Esophagus squamous epithelium (tissue), 5 donors: Measurements from ENCODE around the gene MINDY4. TPM values are rescaled to one million over a fixed set of nuclear protein-coding genes. Genes with fewer than 3 reads are reported as not detected.

Experiments used
- DNase-seq: peaks from one replicate; lab custom pipeline; 2025; lab: John Stamatoyannopoulos, UW
- H3K27ac ChIP-seq, 4 donors: fragments of 200-600 bp; sonication (generic); one replicate each; pipeline ENCODE4 v1.5.1; 2016 to 2019; ENCODE audit warnings: mild to moderate bottlenecking in 1 of 4
- H3K27me3 ChIP-seq, 4 donors: fragments of 200-600 bp; sonication (generic); 1 replicate in 3 of 4; 2 replicates in 1 of 4; pipeline versions ENCODE4 v1.5.1 to v1.6.0; 2017 to 2021; ENCODE audit warnings: antibody characterized with exemption in 1 of 4
- H3K36me3 ChIP-seq, 3 donors: fragments of 200-600 bp; sonication (generic); one replicate each; pipeline ENCODE4 v1.5.1; 2016 to 2019
- H3K4me1 ChIP-seq, 3 donors: fragments of 200-600 bp; sonication (generic); one replicate each; pipeline ENCODE4 v1.5.1; 2017 to 2019
- H3K4me3 ChIP-seq, 4 donors: fragments of 200-600 bp; sonication (generic); 1 replicate in 3 of 4; 2 replicates in 1 of 4; pipeline ENCODE4 v1.5.1; 2016 to 2019; ENCODE audit warnings: mild to moderate bottlenecking in 2 of 4, moderate library complexity in 1 of 4
- H3K9me3 ChIP-seq, 3 donors: fragments of 200-600 bp; sonication (generic); one replicate each; pipeline ENCODE4 v1.5.1; 2016 to 2019
- CTCF ChIP-seq, 6 experiments: fragments of 450-650 bp in 4 of 6; fragments of 200-600 bp in 2 of 6; sonication (generic) in 2 of 6; IDR thresholded peaks; one replicate each; pipeline ENCODE4 v1.5.1; 2016 to 2019; ENCODE audit warnings: antibody characterized with exemption in 6 of 6, mild to moderate bottlenecking in 4 of 6, moderate library complexity in 4 of 6
- POLR2A ChIP-seq, 4 donors: fragments of 450-650 bp; IDR thresholded peaks; one replicate each; pipeline ENCODE4 v1.6.1; 2017; ENCODE audit warnings: antibody characterized with exemption in 4 of 4, mild to moderate bottlenecking in 4 of 4, moderate library complexity in 3 of 4
- WGBS, 2 donors: methylation state at CpG; one replicate each; pipeline ENCODE4 v1.1.5; 2018; 5-methylcytosine and 5-hydroxymethylcytosine counted together
- intact Hi-C: fragments of 100-400 bp; cut with DNase I; formaldehyde crosslinking; loops from one replicate; pipeline ENCODE4 v1.15.0; 2022
- total RNA-seq, 4 donors: library from RNA; depleted of rRNA; stranded (reverse); fragments of >200 nt; gene quantifications; one replicate each; pipeline ENCODE4 v1.1.0, GENCODE V29; 2016
- donor health status: DM: yes; HTN: yes; CAD: no.

The MINDY4 gene
- total RNA-seq, 4 donors from 2014 or later, result 2.5 to 6.3 (median 3.3) TPM

GRCh38 chr7:30915751-30916150 lies 144.5 kb downstream of the MINDY4 start:
- Histone ChIP-seq H3K9me3 (no peaks in the 10 kb centered on the region), H3K27ac (peak overlapping the region; percentile 51 to 88 (median 72)), H3K27me3 (no peaks in the 10 kb centered on the region), H3K4me3 (peak overlapping the region in 3 of 4 donors; percentile 32 to 62 (median 46)), H3K4me1 (peaks cover 11 to 86% (median 30%) of the 10 kb centered on the region in 3 donors), H3K36me3 (no peaks in the 10 kb centered on the region)
- intact Hi-C loops, result no loop called here
- WGBS, 2 donors, result 25 to 45% methylated on average over 1 to 5 of the region's 6 CpGs
- DNase-seq, result no peak
- no peak for TF ChIP-seq POLR2A (IDR thresholded peaks at IDR 0.05)
- TF ChIP-seq CTCF (IDR thresholded peaks at IDR 0.05), result no peak

- H3K27ac ChIP-seq, result peak overlapping the region; percentile 51 to 88 (median 72)
- peak overlapping the region in 2 of 4 donors; percentile 46 to 62 for H3K4me3 ChIP-seq
- peaks cover 7 to 86% (median 31%) of the 10 kb centered on the region in 3 donors for H3K4me1 ChIP-seq
- intact Hi-C loops, result no loop called here
- H3K36me3 ChIP-seq, result no peaks in the 10 kb centered on the region
- 58 to 83% methylated on average over 2 to 3 of the region's 3 CpGs for WGBS, 2 donors
- TF ChIP-seq POLR2A (IDR thresholded peaks at IDR 0.05), result no peak
- TF ChIP-seq CTCF (IDR thresholded peaks at IDR 0.05), result no peak
- DNase-seq, result no peak
- H3K9me3 ChIP-seq, result no peaks in the 10 kb centered on the region
- no peaks in the 10 kb centered on the region for H3K27me3 ChIP-seq
These were observed 145.0 kb downstream of the MINDY4 start for GRCh38 chr7:30916255-30916654.

- H3K4me1 ChIP-seq, result peaks cover 7 to 89% (median 35%) of the 10 kb centered on the region in 3 donors
- H3K4me3 ChIP-seq, result peak overlapping the region in 2 of 4 donors; percentile 46 to 62
- 57 to 82% methylated on average over 3 to 7 of the region's 7 CpGs for WGBS, 2 donors
- H3K27ac ChIP-seq, result peak overlapping the region; percentile 24 to 88 (median 72)
- H3K36me3 ChIP-seq, result peaks cover 0 to under 1% (median 0%) of the 10 kb centered on the region in 3 donors
- no peaks in the 10 kb centered on the region for H3K27me3 ChIP-seq
- no peak for DNase-seq
- intact Hi-C loops, result no loop called here
- H3K9me3 ChIP-seq, result no peaks in the 10 kb centered on the region
- TF ChIP-seq POLR2A (IDR thresholded peaks at IDR 0.05) (no peak), CTCF (IDR thresholded peaks at IDR 0.05) (no peak)
These were observed 145.6 kb downstream of the MINDY4 start for GRCh38 chr7:30916767-30917166.

DNA sequence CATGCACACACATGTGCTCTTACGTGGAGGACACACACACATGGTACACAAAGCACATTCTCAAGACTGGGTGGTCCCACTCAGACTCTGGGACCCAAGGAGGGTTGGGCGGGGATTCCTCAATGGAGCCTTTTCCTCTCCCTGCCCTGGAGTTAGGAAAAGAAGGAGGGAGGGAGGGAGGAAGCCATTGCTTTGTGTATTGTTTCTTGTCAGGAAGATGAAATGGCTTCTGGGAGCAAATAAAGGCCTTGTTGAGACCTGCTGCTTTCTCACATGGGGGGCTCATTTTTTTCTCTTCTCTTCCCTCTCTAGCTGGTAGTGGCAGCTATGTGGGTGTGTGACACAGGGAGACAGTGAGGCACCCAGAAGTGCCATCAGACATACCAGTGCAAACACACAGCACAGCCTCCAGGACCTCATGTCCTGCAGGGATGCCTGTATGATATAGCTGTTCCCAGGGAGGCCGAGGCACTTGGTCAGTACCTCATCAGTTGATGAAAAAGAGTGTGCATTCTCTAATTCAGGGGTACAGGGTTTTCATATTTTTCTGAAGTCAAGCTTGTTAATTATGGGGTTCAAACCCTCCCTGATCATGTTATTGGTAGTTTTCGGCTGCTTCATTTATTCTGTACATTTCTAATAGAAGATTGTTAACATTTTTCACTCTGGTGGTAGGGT lies 146.1 kb downstream of the MINDY4 start:
- TF ChIP-seq POLR2A (IDR thresholded peaks at IDR 0.05), result no peak
- TF ChIP-seq CTCF (IDR thresholded peaks at IDR 0.05), result no peak
- Histone ChIP-seq H3K36me3 (peaks cover 0 to 7% (median 0%) of the 10 kb centered on the region in 3 donors), H3K4me3 (peak overlapping the region in 2 of 4 donors; percentile 46 to 62), H3K27me3 (no peaks in the 10 kb centered on the region), H3K4me1 (peaks cover 7 to 91% (median 36%) of the 10 kb centered on the region in 3 donors), H3K27ac (peak overlapping the region in 3 of 4 donors; percentile 61 to 88 (median 82)), H3K9me3 (no peaks in the 10 kb centered on the region)
- intact Hi-C loops, result no loop called here
- WGBS, 2 donors, result 68 to 79% methylated on average over 4 of the region's 4 CpGs
- DNase-seq, result no peak

DNA sequence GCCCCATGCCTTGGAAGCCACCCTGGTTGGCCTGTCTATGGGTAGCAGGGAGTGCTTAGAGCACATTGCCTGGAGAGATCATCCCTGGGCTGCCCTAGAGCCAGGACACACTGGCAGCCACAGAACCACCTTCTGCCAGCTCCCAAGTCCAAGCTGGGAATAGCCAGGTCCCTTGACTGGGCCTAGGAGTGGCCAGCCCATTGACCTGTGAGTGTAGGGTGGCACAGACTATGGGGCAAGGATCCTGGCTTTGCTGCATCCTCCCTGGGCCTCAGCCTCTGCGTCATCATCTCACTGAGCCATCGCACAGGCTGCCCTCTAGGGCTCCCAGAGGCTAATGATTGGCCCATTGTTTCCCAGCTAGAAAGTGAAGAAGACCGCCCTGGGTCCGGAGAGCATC lies 147.5 kb downstream of the MINDY4 start:
- H3K36me3 ChIP-seq, result peaks cover 0 to 20% (median 0%) of the 10 kb centered on the region in 3 donors
- H3K27me3 ChIP-seq, result no peaks in the 10 kb centered on the region
- DNase-seq, result no peak
- H3K9me3 ChIP-seq, result no peaks in the 10 kb centered on the region
- H3K4me3 ChIP-seq, result peak overlapping the region in 1 of 4 donors; percentile 6
- no peak for TF ChIP-seq CTCF (IDR thresholded peaks at IDR 0.05)
- no peak for TF ChIP-seq POLR2A (IDR thresholded peaks at IDR 0.05)
- WGBS, 2 donors, result 87 to 89% methylated on average over 4 of the region's 4 CpGs
- peaks cover 7 to 79% (median 36%) of the 10 kb centered on the region in 3 donors for H3K4me1 ChIP-seq
- peak overlapping the region in 3 of 4 donors; percentile 61 to 82 (median 81) for H3K27ac ChIP-seq
- intact Hi-C loops, result no loop called here
